ENCODE measurements around the gene TXNRD1.
A peak's percentile ranks its signal among the peaks of the same experiment; 100 is the strongest.
"Not testable (repeated sequence)": the region's sequence is repeated elsewhere in the genome, so short reads cannot be mapped to it uniquely, and the experiment has no call there.

Gene TXNRD1

DNA sequence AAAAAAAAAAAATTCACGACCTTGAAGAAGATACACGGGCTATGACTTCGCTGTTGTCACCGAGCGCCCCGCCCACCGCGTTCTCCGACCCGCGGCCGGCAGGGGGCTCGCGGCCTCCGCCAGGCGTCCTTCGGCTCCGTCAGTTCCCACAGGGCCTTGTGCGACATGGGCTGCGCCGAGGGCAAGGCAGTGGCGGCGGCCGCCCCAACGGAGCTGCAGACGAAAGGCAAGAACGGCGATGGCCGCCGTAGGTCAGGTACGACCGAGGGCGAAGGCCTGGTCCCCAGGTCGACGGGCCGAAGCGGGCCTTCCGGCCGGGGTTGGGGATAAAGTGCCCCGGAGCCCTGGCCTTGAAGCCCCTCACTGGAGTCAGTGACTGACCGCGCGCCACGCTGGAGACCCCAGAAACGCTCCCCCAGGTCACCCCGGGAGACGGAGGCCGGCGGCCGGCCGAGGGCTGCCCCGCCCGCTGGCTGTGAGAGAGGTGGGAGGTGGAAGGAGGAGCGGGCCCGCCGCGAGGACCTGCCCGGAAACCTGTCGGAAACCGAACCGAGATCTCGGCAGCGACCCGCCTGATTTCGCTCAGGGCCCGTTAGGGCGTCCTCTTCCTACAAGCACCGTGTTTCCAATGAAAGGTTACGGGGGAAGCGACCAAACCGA, at the start of gene TXNRD1:
Gene TXNRD1 (plus strand): TSS at position 142 of the 660 bp plus-strand sequence. CDS start 24 bp downstream, at position 166.
- no peaks in the 10 kb centered on the region for H4K20me1 ChIP-seq
- peak within 1 kb of the TSS; percentile 63 to 83 (median 76) for H3K9ac ChIP-seq
- H3K27ac ChIP-seq, result peak within 1 kb of the TSS; percentile 38 to 73 (median 65); a peak in 19 of 22 replicates
- H3K27me3 ChIP-seq, result peaks cover 0 to 18% (median 12%) of the 10 kb centered on the region in 11 experiments; a peak in 16 of 22 replicates
- no peak for TF ChIP-seq Cebpa-rat (IDR thresholded peaks at IDR 0.05)
- H3K4me3 ChIP-seq, result peak within 1 kb of the TSS; percentile 52 to 72 (median 62)
- H3K9me3 ChIP-seq (replicated peaks in 1 of 11), result peaks cover 0 to 5% (median 0%) of the 10 kb centered on the region in 11 experiments; a peak in 4 of 22 replicates
- H3K4me1 ChIP-seq, result peaks cover 18 to 31% (median 27%) of the 10 kb centered on the region in 10 experiments
- peak within 1 kb of the TSS; percentile 77 to 93 (median 90) for H3K4me2 ChIP-seq
- no peaks in the 10 kb centered on the region for H3K36me3 ChIP-seq

DNA sequence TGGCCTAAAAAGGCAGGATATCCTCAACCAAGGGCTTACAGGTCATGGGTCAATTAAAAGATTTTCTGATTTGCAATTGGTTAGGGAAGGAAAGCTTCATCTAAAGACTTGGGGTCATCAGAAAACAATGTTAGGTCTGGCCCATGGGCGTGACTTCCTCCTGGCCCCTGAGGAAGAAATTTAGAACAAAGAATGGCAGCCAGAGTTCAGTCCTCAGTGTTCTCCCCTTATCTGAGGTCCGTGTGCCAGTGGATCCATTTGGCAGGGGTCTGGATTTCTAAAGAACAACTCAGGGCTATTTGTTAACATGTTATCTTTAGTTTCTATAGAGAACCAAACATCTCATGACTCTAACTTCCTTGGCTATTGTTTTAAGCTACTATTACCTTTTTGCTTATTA, 49.8 kb upstream of the TXNRD1 start:
- TF ChIP-seq Cebpa-rat (IDR thresholded peaks at IDR 0.05), result no peak
- H4K20me1 ChIP-seq, result no peaks in the 10 kb centered on the region
- no peak overlapping the region for H3K4me2 ChIP-seq
- peaks cover 0 to 11% (median 0%) of the 10 kb centered on the region in 11 experiments; a peak in 3 of 22 replicates for H3K9me3 ChIP-seq (replicated peaks in 1 of 11)
- H3K9ac ChIP-seq, result no peak overlapping the region
- peaks cover 0 to 13% (median 0%) of the 10 kb centered on the region in 10 experiments; a peak in 5 of 20 replicates for H3K4me1 ChIP-seq
- no peak overlapping the region for H3K27ac ChIP-seq
- no peaks in the 10 kb centered on the region for H3K36me3 ChIP-seq
- no peak overlapping the region for H3K4me3 ChIP-seq
- H3K27me3 ChIP-seq, result no peaks in the 10 kb centered on the region

DNA sequence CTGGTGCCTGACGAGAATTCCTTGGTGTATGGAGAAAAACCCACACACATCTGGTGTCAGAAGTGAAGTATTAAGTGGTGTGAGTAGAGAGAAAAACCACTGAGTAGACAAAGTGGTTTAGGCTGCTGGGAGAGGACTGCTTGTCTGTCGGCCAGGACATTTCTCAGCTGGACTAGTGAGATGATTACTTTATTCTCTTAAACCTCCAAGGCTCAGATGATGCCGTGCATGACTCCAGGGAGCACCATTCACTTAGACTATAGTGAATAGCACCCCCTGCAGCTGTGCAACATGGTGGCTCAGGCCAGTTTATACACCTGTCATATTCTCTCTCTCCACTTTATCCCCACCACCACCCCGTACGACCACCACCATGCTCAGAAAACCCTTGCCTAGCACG, 49.1 kb upstream of the TXNRD1 start:
- no peak overlapping the region for H3K27ac ChIP-seq
- peaks cover 0 to 13% (median 0%) of the 10 kb centered on the region in 10 experiments; a peak in 5 of 20 replicates for H3K4me1 ChIP-seq
- no peaks in the 10 kb centered on the region for H4K20me1 ChIP-seq
- H3K4me3 ChIP-seq, result no peak overlapping the region
- H3K9ac ChIP-seq, result no peak overlapping the region
- peaks cover 0 to 11% (median 0%) of the 10 kb centered on the region in 11 experiments; a peak in 3 of 22 replicates for H3K9me3 ChIP-seq (replicated peaks in 1 of 11)
- no peaks in the 10 kb centered on the region for H3K36me3 ChIP-seq
- no peak for TF ChIP-seq Cebpa-rat (IDR thresholded peaks at IDR 0.05)
- H3K4me2 ChIP-seq, result no peak overlapping the region
- no peaks in the 10 kb centered on the region for H3K27me3 ChIP-seq

DNA sequence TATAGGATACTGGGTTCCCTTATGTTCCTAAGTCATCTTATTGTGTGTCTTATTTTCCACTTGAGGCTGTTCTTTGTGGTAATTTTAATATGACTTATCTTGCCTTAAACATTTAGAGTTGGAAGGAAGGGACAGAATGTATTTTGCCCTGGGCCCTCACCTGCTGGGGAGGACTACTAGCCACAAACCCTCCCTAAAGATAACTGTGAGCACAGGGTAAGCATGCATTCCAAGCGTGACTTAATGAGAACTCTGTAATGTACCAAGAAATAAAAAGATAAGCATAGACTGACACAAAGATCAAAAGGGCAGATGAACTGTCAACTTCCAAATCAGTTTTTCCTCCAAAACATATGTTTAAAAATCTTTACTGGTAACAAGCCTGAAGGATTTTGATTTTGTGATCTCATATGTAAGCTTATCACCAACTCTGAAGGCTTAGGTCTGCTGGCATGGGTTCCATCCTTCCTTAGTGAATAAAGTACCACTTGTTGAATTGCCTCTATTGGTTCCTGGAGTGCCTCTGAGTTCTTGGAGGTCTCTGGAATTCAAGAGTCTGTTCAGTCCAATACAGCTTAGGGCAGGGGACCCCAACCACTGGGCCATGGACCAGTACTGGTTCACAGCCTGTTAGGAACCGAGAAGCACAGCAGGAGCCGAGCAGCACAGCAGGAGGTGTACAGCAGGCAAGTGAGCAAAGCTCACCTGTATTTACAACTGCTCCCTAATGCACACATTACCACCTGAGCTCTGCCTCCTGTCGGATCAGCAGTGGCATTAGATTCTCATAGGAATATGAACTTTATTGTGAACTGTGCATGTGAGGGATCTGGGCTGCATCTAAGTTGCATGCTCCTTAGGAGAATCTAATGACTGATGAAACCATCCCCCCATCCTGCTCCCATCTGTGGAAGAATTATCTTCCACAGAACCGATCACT, 47.8 kb upstream of the TXNRD1 start:
- no peak for TF ChIP-seq Cebpa-rat (IDR thresholded peaks at IDR 0.05)
- no peaks in the 10 kb centered on the region for H4K20me1 ChIP-seq
- H3K27ac ChIP-seq, result no peak overlapping the region
- no peak overlapping the region for H3K9ac ChIP-seq
- peaks cover 0 to 7% (median 2%) of the 10 kb centered on the region in 11 experiments; a peak in 8 of 22 replicates for H3K9me3 ChIP-seq (replicated peaks in 1 of 11)
- H3K4me2 ChIP-seq, result no peak overlapping the region
- H3K4me3 ChIP-seq, result no peak overlapping the region
- H3K27me3 ChIP-seq, result no peaks in the 10 kb centered on the region
- H3K36me3 ChIP-seq, result no peaks in the 10 kb centered on the region
- H3K4me1 ChIP-seq, result peaks cover 0 to 13% (median 0%) of the 10 kb centered on the region in 10 experiments; a peak in 5 of 20 replicates

DNA sequence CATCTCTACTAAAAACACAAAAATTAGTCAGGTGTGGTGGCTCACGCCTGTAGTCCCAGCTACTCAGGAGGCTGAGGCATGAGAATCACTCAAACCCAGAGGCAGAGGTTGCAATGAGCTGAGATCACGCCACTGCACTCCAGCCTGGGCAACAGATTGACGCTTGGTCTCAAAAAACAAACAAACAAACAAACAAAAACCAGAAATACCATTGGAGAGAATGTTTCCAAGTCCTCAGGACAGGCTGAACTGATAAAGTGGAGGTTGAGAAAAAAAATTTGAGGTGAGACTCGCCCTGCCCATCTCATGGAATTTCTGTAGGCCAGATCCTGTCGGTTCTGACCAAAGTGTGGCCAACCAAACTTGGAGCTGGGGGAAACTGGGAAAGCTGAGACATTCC, 47.0 kb upstream of the TXNRD1 start:
- H3K4me1 ChIP-seq, result peaks cover 0 to 13% (median 0%) of the 10 kb centered on the region in 10 experiments; a peak in 5 of 20 replicates
- no peak overlapping the region for H3K4me2 ChIP-seq
- no peak for TF ChIP-seq Cebpa-rat (IDR thresholded peaks at IDR 0.05)
- no peaks in the 10 kb centered on the region for H3K27me3 ChIP-seq
- no peak overlapping the region for H3K27ac ChIP-seq
- no peaks in the 10 kb centered on the region for H4K20me1 ChIP-seq
- H3K9ac ChIP-seq, result no peak overlapping the region
- H3K9me3 ChIP-seq (replicated peaks in 1 of 11), result peaks cover 0 to 6% (median 0%) of the 10 kb centered on the region in 11 experiments; a peak in 5 of 22 replicates
- no peak overlapping the region for H3K4me3 ChIP-seq
- H3K36me3 ChIP-seq, result no peaks in the 10 kb centered on the region

DNA sequence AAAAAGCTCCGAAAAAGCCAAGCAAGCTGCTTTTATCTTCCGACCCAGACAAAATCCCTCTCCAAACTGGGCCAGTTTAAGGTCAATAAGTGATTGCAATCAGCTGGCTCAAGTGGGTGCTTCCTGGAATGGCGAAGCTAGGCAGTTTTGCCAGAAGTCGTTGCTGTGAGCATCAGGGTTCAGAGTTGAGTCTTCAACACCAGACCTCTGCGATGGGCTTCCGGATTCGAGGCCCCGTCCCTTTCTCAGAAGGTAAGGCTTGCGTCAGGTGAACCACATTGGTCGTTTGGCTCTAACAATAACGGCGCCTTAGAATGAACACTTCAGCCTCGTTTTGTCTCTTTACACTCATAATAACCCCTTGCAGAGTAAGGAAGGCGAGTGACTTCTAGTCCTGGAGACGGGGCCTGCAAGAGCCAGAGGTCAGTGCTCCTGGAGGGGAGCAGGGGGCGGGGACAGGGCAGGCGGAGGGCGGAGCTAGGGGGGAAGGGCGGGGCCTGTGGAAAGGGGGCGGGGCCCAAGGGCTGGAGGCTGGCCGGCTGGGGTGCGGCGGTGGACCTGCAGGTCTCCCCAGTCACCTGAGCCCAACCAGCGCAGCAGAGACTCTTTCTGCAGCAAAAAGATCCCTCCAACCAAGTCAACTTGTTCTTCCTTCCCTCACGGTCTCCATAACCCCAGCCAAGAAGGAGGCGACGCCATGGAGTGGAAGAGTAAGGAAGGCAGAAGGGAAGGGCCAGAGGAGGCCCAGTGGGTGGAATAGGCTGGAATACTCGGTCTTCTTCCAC, 43.6 kb upstream of the TXNRD1 start:
- Histone ChIP-seq H3K36me3 (no peaks in the 10 kb centered on the region), H3K27ac (no peak overlapping the region), H3K4me1 (peaks cover 0 to 31% (median 12%) of the 10 kb centered on the region in 10 experiments; a peak in 13 of 20 replicates), H3K9ac (no peak overlapping the region), H3K9me3 (replicated peaks in 1 of 11) (peaks cover 0 to 6% (median 0%) of the 10 kb centered on the region in 11 experiments; a peak in 5 of 22 replicates), H3K27me3 (no peaks in the 10 kb centered on the region), H4K20me1 (no peaks in the 10 kb centered on the region), H3K4me2 (no peak overlapping the region), H3K4me3 (no peak overlapping the region)
- TF ChIP-seq Cebpa-rat (IDR thresholded peaks at IDR 0.05), result no peak

DNA sequence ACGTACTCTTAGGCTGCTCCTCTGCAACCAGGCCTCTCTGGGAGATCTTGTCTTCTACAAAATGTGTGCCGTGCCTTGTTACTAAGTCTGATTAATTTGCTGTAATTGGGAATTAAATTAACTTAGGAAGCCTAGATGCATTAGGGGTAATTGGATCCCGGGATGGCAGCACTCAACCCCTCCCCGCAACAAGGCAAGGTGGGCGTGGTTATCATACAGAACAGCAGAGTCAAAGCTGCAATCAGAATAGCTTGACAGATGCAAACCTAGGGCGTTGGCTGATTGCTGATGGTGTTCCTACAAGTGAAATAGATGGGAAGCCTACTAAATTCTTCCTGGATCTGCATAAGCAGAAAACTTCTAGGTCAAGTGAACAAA, 43.0 kb upstream of the TXNRD1 start:
- no peak for TF ChIP-seq Cebpa-rat (IDR thresholded peaks at IDR 0.05)
- H3K27ac ChIP-seq, result no peak overlapping the region
- H3K9me3 ChIP-seq (replicated peaks in 1 of 11), result peaks cover 0 to 6% (median 0%) of the 10 kb centered on the region in 11 experiments; a peak in 5 of 22 replicates
- H3K36me3 ChIP-seq, result no peaks in the 10 kb centered on the region
- no peak overlapping the region for H3K9ac ChIP-seq
- no peak overlapping the region for H3K4me3 ChIP-seq
- H3K4me1 ChIP-seq, result peaks cover 0 to 37% (median 18%) of the 10 kb centered on the region in 10 experiments; a peak in 16 of 20 replicates
- no peaks in the 10 kb centered on the region for H4K20me1 ChIP-seq
- H3K4me2 ChIP-seq, result no peak overlapping the region
- H3K27me3 ChIP-seq, result no peaks in the 10 kb centered on the region

DNA sequence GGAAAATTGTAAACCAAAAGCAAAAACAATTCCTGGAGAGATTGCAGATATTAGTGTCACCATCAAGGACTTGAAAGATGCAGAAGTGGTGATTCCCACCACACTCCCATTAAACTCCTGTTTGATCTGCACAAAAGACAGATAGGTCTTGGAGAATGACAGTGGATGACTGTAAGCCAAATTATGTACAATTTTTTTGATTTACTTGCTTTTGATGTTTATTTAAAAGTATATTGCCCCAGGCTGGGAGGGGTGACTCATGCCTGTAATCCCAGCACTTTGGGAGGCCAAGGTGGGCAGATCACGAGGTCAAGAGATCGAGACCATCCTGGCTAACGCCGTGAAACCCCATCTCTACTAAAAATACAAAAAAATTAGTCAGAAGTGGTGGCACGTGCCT, 41.8 kb upstream of the TXNRD1 start:
- not testable (repeated sequence) for H3K9ac ChIP-seq; H3K27me3 ChIP-seq; H3K4me2 ChIP-seq; H3K4me3 ChIP-seq; H3K27ac ChIP-seq; H3K9me3 ChIP-seq (replicated peaks in 1 of 11); H3K36me3 ChIP-seq; H4K20me1 ChIP-seq
- H3K4me1 ChIP-seq, result peaks cover 0 to 49% (median 30%) of the 10 kb centered on the region in 10 experiments; a peak in 16 of 20 replicates
